ENCODE measurements around the gene UNC93A. TPM values are rescaled to one million over a fixed set of nuclear protein-coding genes. Genes with fewer than 3 reads are reported as not detected.
"Not testable (repeated sequence)": the region's sequence is repeated elsewhere in the genome, so short reads cannot be mapped to it uniquely, and the experiment has no call there.

UNC93A gene
- total RNA-seq, 1 donor, result not detected

DNA sequence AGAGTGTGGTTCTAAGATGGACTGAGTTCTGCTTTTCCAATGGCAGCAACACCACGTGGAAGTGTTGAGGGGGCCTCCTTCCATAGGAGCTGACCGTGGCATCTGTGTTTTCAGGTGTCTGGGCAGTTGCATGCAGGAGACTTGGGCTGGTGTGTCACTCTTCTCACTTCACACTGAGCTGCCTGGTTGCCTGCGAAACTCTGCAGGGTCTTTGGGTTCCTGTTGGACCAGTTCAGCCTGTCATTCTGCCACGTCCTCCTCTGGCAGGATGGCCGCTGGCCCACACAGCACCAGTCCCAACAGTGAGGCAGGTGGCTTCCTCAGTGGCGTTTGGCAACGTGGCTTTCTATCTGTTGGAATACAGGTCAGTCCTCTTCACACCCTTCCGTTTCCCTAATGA lies 16.1 kb upstream of the UNC93A start:
- H3K4me3 ChIP-seq (ENCODE audit: low read depth, low read length), result no peak overlapping the region
- no peak for DNase-seq (ENCODE audit: low read depth)
- TF ChIP-seq, protein P1, sequence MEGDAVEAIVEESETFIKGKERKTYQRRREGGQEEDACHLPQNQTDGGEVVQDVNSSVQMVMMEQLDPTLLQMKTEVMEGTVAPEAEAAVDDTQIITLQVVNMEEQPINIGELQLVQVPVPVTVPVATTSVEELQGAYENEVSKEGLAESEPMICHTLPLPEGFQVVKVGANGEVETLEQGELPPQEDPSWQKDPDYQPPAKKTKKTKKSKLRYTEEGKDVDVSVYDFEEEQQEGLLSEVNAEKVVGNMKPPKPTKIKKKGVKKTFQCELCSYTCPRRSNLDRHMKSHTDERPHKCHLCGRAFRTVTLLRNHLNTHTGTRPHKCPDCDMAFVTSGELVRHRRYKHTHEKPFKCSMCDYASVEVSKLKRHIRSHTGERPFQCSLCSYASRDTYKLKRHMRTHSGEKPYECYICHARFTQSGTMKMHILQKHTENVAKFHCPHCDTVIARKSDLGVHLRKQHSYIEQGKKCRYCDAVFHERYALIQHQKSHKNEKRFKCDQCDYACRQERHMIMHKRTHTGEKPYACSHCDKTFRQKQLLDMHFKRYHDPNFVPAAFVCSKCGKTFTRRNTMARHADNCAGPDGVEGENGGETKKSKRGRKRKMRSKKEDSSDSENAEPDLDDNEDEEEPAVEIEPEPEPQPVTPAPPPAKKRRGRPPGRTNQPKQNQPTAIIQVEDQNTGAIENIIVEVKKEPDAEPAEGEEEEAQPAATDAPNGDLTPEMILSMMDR (IDR thresholded peaks at IDR 0.05; ENCODE audit: insufficient read depth, low read length), result no peak

DNA sequence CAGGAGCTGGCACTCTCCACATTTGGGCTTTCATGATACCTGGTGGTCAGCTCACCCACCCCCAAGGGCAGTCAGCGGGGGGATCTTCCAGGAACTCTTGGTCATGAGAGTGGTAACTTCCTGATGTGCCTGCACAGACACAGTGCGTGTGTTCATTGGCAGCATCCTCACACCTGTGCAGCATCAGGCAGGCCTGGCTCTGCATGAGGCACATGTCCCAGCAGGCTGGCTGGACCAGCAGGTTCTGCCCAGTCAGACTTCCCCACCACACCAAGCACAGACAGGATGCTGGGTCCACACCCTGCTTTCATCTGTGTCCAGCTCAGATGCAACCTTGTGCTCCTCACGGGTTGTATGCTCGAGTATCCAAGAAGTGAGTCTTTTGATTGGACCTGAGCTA lies 15.7 kb upstream of the UNC93A start:
- TF ChIP-seq, protein P1 (IDR thresholded peaks at IDR 0.05; ENCODE audit: insufficient read depth, low read length), result no peak
- DNase-seq (ENCODE audit: low read depth), result no peak
- no peak overlapping the region for H3K4me3 ChIP-seq (ENCODE audit: low read depth, low read length)

DNA sequence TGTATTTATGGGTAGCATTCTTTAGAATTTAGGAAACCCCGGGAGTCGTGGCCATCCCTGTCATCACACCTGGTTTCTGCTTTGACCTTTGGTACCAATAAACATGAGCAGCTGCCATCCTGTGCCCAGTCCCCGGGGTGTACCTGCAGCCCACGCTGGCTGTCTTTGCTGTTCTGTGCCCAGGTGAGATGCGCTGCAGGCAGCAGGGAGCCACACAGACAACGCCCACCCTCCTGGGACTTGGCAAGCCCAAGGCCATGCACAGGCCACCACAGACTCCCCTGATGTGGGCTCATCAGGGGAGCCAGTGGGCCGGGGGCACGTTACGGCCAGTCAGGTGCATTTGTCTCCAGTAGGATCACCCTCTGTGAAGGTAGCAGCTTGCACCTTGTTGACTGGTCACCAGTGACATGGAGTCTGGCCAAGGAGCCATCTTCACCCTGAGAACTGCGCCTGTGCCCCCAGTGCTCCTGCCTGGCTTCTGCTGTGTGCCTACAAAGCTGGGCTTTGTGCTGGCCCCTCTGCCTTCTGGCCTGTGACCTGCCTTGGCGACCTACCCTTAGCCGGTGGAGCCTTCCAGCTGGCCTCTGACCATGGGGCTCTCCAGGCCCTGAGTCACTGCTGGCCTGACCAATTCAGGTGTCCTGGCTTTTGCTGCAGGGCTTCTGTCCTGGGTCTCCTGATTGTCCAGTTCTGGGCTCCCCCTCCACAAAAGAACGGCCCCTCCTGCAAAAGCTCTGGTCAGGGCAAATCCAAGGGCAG lies 14.2 kb upstream of the UNC93A start:
- no peak overlapping the region for H3K4me3 ChIP-seq (ENCODE audit: low read depth, low read length)
- TF ChIP-seq, protein P1 (IDR thresholded peaks at IDR 0.05; ENCODE audit: insufficient read depth, low read length), result no peak
- no peak for DNase-seq (ENCODE audit: low read depth)

DNA sequence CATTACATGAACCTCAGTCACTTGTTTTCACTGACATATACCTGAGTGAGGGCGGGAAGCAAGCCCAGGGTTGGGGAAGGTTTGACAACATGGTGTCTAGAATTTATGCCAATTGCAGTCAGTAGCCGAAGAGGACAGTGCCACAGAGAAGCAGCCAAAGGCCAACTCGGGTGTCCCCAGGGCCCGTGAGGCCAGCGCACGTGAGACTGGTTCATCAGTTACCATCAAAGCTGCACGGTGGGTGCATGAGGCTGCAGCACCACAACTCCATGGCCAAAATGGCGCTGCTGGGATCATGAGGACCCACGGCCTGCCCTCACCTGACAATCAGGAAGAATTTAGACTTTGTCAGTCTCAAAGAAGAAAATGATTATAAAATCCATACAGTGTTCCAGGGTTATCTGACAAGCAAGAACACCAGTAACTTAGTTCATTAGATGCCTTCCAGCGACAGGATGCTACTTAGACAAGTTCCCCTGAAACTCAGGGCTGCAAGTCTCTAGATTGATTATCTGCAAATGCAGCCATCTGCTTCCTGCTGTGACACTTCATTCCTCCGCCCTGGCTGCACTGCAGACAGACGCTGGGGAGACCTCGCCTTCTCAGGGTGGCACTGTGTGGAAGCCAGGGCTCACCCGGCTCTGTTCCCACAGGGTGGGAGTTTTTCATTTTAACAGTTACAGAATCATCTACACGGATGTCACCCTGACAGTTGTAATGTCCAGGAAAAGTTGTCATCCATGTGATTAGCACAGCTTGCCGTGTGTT lies 12.8 kb upstream of the UNC93A start:
- not testable (repeated sequence) for H3K4me3 ChIP-seq (ENCODE audit: low read depth, low read length); DNase-seq (ENCODE audit: low read depth)

DNA sequence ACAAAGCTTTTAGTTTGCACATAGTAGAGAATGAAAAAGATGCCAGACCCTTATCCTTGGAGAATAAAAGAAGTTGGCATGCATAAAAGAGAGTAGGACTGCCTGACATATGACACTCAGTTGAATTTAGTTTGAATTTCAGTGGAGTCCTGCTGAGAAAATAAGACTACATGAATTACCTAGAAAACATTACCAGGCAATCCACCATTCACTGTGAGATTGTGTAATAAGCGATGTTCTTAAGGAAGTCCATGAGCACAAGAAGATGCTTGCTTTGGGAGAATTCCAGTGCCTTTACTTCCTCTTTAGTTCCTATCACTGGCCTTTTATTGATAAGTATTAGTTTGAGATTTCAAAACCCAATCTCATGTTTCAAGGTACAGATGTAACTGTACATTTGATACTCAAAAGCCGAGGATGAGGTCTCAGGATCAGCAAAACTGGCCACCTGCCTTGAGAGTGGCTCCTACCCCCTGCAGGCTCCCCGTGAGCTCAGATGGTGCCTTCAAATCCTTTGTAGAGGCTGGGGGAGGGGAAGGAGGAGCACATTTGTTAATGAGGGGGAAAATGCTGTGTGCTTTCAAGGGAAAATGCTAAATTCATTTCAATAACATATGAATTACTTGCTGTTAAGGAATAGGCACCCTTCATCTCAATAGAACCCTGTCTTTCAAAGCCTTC lies 11.2 kb upstream of the UNC93A start:
- DNase-seq (ENCODE audit: low read depth), result no peak
- no peak overlapping the region for H3K4me3 ChIP-seq (ENCODE audit: low read depth, low read length)
- TF ChIP-seq, protein P1 (IDR thresholded peaks at IDR 0.05; ENCODE audit: insufficient read depth, low read length), result no peak

DNA sequence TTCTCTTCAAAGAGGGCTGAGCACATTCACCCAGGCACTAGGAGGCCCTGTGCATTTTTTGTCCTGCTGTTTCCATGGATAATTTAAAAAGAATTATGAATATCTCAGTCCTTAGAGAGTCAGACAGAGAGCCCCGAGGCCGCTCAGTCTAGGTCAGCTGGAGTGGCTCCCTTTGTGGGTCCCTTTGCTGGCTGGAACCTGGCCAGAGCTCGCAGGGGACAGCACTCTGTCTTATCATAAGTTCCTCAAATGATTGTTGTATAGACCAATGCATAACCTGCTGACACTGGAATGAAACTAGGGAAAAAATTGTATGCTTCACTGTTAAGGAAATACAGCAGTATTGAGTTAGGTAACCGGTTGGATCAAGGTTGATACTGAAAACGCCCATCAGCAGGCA lies 10.6 kb upstream of the UNC93A start:
- H3K4me3 ChIP-seq (ENCODE audit: low read depth, low read length); DNase-seq (ENCODE audit: low read depth): not testable (repeated sequence)

DNA sequence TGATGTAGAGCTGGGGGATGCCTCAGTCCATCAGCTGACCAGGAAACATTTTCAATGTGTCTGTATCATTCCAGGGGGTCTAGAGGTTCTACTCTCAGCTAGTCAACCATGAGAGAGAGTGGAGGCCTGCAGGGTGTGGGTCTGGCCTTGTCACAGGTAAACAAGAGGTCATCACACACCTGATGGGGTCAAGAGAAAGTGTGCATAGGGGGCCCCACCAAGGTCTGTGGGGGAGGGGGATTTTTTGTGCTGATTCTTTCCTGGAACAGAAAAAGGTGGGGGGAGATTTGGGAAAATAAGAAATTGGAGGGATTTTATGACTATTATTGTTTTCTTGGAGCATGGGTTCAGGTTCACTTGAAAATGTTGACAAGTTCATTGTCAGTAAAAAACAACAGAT lies 8.9 kb upstream of the UNC93A start:
- TF ChIP-seq, protein P1 (IDR thresholded peaks at IDR 0.05; ENCODE audit: insufficient read depth, low read length), result no peak
- H3K4me3 ChIP-seq (ENCODE audit: low read depth, low read length), result no peak overlapping the region
- DNase-seq (ENCODE audit: low read depth), result no peak

DNA sequence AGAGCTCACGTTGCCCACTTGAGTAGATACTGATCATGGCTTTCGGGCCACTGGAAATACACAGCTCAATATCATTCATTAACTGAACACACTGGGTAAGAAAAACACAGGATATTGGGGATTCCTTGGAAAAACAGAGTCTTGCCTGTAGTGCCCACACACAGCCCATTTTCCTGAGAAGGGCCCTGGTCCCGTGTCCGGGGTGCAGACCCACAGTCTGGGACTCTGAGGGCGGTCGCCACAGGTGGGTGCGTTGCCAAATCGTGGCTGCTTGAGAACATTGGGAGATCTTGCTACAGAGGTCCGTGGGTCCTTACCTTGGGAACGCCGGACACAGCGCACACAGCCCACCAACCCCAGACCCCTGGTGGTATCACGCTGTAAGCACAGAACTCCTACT lies 6.5 kb upstream of the UNC93A start:
- not testable (repeated sequence) for H3K4me3 ChIP-seq (ENCODE audit: low read depth, low read length); DNase-seq (ENCODE audit: low read depth)

Data from fibroblast of the aortic adventitia (primary cell).